ENCODE data around the gene ARFRP1. TPM values are rescaled to one million over a fixed set of nuclear protein-coding genes. Genes with fewer than 3 reads are reported as not detected.
"Not testable (repeated sequence)": the region's sequence is repeated elsewhere in the genome, so short reads cannot be mapped to it uniquely, and the experiment has no call there.

Gene ARFRP1
- total RNA-seq, 1 experiment from 2014 or later: 69.7 TPM

DNA sequence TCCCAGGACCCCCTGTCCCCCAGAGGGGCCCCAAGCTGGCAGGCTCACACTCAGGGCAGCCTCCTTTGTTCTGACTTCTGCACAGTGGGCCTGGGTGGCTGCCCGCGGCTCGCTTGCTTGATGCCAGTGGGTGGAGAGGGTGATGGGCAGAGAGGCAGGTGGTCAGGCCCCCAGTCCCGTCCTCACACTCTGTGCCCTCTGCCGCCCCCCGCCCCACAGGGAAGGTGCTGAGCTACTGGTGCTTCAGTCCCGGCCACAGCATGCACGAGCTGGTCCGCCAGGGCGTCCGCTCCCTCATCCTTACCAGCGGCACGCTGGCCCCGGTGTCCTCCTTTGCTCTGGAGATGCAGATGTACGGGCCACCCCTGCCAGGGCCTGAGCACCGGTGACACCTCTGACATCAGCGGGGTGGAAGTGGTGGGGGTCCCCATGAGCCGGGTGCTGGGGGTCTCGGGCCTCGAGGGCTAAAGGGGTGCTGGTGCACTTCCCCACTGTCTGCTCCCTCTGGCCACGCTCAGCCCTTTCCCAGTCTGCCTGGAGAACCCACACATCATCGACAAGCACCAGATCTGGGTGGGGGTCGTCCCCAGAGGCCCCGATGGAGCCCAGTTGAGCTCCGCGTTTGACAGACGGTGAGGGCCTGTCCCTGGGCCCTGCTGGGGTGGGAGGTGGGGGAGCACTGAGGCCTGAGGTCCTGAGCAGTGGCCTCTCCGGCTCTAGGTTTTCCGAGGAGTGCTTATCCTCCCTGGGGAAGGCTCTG, 20.2 kb downstream of the ARFRP1 start:
- DNase-seq (ENCODE audit: low read depth): no peak
- in situ Hi-C loops (cut with HindIII; ENCODE audit: low pct_unique_long_range_greater_than_20kb, low sequenced_read_pairs): no loop called here

DNA sequence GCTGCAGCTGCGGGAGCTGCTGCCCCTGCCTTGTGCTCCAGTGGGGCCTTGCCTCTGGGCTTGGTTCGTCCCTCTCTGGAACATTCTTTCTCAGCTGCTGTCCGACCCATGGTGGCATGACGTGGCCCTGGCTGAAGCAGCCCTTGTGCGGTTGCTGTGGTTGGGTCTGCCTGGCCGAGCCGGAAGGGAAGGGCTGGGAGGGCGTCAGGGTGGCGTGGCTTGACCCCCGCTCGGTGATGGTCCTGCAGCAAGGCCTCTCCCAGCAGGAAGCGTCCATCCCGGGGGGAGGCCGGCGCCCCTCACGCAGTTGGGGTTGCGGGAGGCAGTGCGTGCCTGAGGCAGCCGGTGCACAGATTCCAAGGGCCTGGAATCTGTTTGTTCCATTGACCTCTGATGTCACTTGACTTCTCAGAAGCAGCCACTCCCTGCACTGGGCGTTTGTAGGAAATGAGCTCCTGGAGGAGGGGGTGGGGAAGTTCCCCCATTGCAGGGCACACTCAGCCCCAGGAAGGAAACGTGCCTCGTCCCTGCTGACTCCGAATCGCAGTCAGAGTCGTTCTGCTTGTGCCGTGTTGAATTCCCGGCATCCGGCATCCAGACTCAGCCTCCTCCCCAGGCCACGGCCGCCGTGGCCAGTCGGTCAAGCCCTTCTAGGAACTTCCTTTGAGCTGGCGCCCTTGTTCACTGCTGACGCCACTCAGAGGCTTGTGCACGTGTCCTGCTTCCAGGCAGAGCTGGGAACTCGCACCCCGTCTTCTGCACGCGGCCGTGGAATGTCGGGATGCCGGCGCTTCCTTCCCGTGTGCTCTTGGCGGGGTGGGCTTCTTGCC, 21.1 kb downstream of the ARFRP1 start:
- DNase-seq (ENCODE audit: low read depth): peak; percentile 75
- in situ Hi-C loops (cut with HindIII; ENCODE audit: low pct_unique_long_range_greater_than_20kb, low sequenced_read_pairs): no loop called here

DNA sequence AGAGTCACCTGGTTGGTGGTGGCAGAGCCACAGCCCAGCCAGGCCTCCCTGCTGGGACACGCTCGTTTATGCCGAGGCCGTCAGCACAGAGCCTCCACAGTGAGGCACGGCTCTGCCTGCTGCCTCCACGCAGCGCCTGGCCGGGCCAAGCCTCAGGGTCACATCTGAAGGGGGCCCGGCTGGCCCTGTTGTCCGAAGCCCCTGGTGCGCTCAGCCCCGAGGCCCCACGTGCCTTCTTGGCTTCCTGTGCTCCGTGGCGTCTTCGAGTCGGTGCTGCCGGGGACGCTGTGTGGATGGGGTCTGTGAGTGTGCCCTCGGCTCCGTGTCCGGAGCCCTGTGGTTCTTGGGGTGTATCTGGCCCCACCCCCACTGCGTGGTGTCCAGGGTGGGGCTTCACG, 21.7 kb downstream of the ARFRP1 start:
- in situ Hi-C loops (cut with HindIII; ENCODE audit: low pct_unique_long_range_greater_than_20kb, low sequenced_read_pairs): no loop called here
- no peak for DNase-seq (ENCODE audit: low read depth)

DNA sequence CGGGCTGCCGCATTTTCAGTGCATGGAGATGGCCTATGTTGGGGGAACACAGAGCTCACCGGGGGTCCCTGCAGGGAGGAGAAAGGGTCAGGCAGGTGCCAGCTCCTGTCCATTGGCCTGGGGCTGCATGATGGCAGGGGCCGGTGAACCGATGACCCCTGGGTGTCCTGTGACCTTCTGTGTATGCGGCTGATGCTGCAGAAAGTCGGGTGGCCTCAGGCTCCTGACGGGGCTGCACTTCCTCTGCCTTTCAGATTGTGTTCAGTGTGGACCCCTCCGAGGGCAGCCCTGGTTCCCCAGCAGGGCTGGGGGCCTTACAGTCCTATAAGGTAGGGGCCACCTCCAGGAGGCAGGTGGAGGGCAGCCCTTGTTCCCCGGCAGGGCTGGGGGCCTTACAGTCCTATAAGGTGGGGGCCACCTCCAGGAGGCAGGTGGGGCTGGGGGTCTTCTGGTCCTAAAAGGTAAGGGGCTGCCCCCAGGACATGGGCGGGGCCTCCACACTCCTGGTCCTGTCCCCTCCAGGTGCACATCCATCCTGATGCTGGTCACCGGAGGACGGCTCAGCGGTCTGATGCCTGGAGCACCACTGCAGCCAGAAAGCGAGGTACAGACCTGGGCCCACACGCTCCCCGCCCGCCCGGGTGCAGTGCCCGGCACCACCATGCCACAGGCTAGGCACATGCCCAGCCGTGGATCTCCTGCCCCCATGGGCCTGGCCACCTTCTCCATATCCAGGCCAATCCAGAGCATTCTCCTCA, 22.3 kb downstream of the ARFRP1 start:
- in situ Hi-C loops (cut with HindIII; ENCODE audit: low pct_unique_long_range_greater_than_20kb, low sequenced_read_pairs): no loop called here
- no peak for DNase-seq (ENCODE audit: low read depth)

DNA sequence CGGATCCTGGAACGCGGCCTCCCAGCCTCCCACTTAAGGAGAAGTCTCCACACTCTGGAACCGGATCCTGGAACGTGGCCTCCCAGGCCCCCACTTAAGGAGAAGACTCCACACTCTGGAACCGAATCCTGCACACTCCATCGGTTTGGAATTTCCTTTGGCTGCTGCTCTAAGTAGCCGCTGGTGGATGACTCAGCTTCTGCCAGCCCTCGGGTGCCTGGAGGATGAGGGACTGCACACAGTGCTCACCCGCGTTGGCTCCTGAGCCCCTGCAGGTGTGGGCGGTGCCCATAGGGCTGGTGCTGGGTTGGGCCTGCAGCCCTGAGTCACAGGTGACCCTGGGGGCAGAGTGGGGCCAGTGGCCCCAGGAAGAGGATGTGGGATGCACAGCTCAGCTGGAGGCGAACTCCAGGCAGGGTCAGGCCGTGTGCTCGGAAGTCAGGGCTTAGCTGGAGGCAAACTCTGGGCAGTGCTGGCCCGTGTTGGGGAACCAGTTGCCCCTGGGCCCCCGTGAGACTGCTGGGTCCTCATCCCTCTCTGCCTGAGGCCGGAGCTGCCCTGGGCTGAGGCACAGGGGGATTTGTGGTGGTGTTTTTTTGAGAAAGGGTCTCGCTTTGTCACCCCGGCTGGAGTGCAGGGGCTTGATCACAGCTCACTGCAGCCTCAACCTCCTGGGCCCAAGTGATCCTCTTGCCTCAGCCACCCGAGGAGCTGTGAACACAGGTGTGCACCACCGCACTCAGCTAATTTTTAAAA, 25.2 kb downstream of the ARFRP1 start:
- peak; percentile 99 for DNase-seq (ENCODE audit: low read depth)
- in situ Hi-C loops (cut with HindIII; ENCODE audit: low pct_unique_long_range_greater_than_20kb, low sequenced_read_pairs): no loop called here

DNA sequence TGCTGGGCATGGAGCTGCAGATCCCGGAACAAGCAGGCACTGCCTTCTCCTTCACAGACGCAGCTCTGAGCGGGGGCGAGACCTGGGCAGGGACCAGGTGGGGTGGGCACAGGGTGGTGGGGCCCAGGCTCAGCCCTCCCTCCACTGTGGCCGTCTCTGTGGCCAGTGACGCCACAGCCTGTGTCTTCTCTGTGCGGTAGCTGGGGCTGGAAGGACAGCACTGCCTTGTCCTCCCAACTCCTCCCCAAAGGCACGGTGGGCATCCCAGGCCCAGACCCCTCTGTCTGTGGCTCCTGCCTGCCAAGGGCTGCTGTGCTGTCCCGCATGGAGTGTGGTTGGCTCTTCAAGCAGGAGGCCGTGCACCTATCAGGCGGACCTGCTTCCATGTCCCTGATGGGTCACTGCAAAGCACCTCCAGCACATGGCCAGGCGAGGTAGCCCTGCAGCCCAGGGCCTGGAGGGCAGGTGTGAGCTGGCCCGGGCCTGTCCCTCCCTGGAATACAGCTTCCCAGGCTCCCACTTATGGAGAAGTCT, 26.1 kb downstream of the ARFRP1 start:
- in situ Hi-C loops (cut with HindIII; ENCODE audit: low pct_unique_long_range_greater_than_20kb, low sequenced_read_pairs): no loop called here
- DNase-seq (ENCODE audit: low read depth): no peak

- in situ Hi-C loops (cut with HindIII; ENCODE audit: low pct_unique_long_range_greater_than_20kb, low sequenced_read_pairs): no loop called here
- no peak for DNase-seq (ENCODE audit: low read depth)
Measured at GRCh38 chr20:63680857-63681608, 26.7 kb downstream of the ARFRP1 start.

DNA sequence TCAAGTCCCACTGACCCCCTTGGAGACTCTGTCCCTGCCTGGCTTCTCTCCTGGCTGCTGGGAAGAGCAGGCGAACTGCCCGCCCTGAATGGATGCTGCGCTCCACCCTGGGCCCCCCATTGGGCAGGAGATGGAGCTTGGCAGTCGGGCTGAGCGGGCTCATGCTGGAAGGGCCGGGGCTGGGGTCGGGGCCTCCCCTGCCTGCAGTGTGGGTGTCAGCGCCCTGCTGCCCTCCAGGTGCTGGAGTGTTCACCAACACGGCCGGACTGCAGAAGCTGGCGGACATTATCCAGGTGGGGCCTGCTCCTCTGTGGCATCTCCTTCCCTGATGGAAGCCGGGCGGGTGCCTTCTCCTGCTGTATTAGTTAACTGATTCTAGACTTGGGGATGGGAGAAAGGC, 27.3 kb downstream of the ARFRP1 start:
- DNase-seq (ENCODE audit: low read depth): no peak
- in situ Hi-C loops (cut with HindIII; ENCODE audit: low pct_unique_long_range_greater_than_20kb, low sequenced_read_pairs): no loop called here

- no peak for DNase-seq (ENCODE audit: low read depth)
- in situ Hi-C loops (cut with HindIII; ENCODE audit: low pct_unique_long_range_greater_than_20kb, low sequenced_read_pairs): no loop called here
Measured at GRCh38 chr20:63679799-63680305, 27.9 kb downstream of the ARFRP1 start.

DNA sequence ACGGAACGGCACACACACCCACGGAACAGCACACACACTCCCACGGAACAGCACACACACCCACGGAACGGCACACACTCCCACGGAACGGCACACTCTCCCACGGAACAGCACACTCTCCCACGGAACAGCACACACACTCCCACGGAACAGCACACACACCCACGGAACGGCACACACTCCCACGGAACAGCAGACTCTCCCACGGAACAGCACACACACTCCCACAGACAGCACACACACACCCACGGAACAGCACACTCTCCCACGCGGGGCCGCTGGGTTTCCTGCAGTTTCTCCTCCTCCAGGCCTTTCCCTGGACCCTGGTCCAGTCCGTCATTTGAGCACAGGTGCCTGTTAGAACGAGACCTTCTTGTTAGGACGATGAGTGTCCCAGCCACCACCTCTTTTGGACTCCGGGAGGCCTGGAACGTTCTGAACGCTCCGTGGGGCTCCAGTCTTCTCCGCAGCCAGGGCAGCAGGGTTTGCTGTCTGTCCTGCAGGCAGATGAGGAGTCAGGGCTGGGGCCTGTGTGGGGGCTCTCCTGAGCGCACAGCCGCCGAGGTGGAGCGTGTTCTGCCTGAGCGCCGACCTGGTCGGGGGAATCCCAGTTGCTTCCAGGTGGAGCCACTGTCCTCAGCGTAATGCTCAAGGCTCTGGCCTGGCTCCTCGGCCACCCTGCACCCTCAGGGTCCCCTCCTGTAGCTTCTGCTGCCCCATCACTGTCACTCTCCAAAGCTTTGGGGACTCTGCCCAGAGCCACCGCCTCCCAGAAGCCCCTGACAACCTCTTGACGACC, 28.9 kb downstream of the ARFRP1 start:
- in situ Hi-C loops (cut with HindIII; ENCODE audit: low pct_unique_long_range_greater_than_20kb, low sequenced_read_pairs): no loop called here
- no peak for DNase-seq (ENCODE audit: low read depth)

DNA sequence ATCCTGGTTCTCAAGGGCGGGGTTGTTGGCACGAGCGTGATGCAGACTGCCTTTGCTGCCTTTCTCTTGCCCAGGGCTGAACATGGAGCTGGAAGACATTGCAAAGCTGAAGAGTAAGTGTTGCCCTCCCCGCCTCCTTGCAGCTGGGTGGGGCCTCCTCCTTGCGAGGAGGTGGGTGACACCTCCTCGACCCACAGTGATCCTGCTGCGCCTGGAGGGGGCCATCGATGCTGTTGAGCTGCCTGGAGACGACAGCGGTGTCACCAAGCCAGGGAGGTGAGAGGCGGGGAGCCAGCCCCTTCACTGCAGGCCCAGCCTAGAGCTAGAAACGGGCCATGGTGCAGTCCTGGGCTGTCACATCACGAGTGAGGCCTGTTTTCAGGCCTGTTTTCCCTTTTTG, 29.7 kb downstream of the ARFRP1 start:
- no peak for DNase-seq (ENCODE audit: low read depth)
- in situ Hi-C loops (cut with HindIII; ENCODE audit: low pct_unique_long_range_greater_than_20kb, low sequenced_read_pairs): no loop called here

GRCh38 chr20:63675681-63676368, 32.0 kb downstream of the ARFRP1 start:
- no peak for DNase-seq (ENCODE audit: low read depth)
- in situ Hi-C loops (cut with HindIII; ENCODE audit: low pct_unique_long_range_greater_than_20kb, low sequenced_read_pairs): no loop called here

DNA sequence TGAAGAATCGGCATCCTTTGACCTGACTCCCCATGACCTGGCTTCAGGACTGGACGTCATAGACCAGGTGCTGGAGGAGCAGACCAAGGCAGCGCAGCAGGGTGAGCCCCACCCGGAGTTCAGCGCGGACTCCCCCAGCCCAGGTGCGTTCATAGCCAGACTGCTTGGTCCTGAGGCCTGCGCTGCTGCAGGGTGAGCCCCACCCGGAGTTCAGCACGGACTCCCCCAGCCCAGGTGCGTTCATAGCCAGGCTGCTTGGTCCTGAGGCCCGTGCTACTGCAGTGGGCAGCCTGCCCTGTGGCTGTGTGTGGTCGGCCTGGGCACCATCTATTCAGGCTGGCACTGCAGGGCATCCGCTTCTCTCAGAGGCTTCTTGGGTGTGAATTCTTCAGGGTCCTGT, 33.8 kb downstream of the ARFRP1 start:
- no peak for DNase-seq (ENCODE audit: low read depth)
- in situ Hi-C loops (cut with HindIII; ENCODE audit: low pct_unique_long_range_greater_than_20kb, low sequenced_read_pairs): no loop called here

- in situ Hi-C loops (cut with HindIII; ENCODE audit: low pct_unique_long_range_greater_than_20kb, low sequenced_read_pairs): no loop called here
- DNase-seq (ENCODE audit: low read depth): no peak
Measured at GRCh38 chr20:63672666-63673065, 35.1 kb downstream of the ARFRP1 start.

- in situ Hi-C loops (cut with HindIII; ENCODE audit: low pct_unique_long_range_greater_than_20kb, low sequenced_read_pairs); DNase-seq (ENCODE audit: low read depth): not testable (repeated sequence)
Measured at GRCh38 chr20:63671695-63672094, 36.1 kb downstream of the ARFRP1 start.

GRCh38 chr20:63668351-63668750, 39.4 kb downstream of the ARFRP1 start:
- in situ Hi-C loops (cut with HindIII; ENCODE audit: low pct_unique_long_range_greater_than_20kb, low sequenced_read_pairs): no loop called here
- DNase-seq (ENCODE audit: low read depth): no peak
